Measurements from ENCODE around the gene NDUFA6. TPM values are rescaled to one million over a fixed set of nuclear protein-coding genes. Genes with fewer than 3 reads are reported as not detected.
A peak's percentile ranks its signal among the peaks of the same experiment; 100 is the strongest.

The NDUFA6 gene
- total RNA-seq, 1 donor from 2014 or later: 31.9 TPM

- intact Hi-C loops (cut with DNase I): loop anchor here (10.0 kb wide), 1 partner anchor 86 kb away; no protein-coding TSS in a partner anchor
- DNase-seq (ENCODE audit: low spot score): peak; percentile 40
- ATAC-seq: no peak
These were observed 30.1 kb downstream of the NDUFA6 start for GRCh38 chr22:42060489-42060888.

GRCh38 chr22:42056757-42057511, 33.6 kb downstream of the NDUFA6 start:
- intact Hi-C loops (cut with DNase I): no loop called here
- no peak for DNase-seq (ENCODE audit: low spot score)
- ATAC-seq: no peak

- ATAC-seq (no peak), DNase-seq (ENCODE audit: low spot score) (no peak)
- intact Hi-C loops (cut with DNase I): no loop called here
These were observed 37.8 kb downstream of the NDUFA6 start for GRCh38 chr22:42052765-42053164.

- intact Hi-C loops (cut with DNase I): no loop called here
- no peak for DNase-seq (ENCODE audit: low spot score)
- ATAC-seq: no peak
These were observed 39.9 kb downstream of the NDUFA6 start for GRCh38 chr22:42050641-42051180.

GRCh38 chr22:42041784-42042183, 48.8 kb downstream of the NDUFA6 start:
- no peak for DNase-seq (ENCODE audit: low spot score)
- intact Hi-C loops (cut with DNase I): no loop called here
- no peak for ATAC-seq

GRCh38 chr22:42039271-42039670, 51.3 kb downstream of the NDUFA6 start:
- intact Hi-C loops (cut with DNase I): no loop called here
- DNase-seq (ENCODE audit: low spot score): no peak

More at GRCh38 chr22:42039271-42039670, 51.3 kb downstream of the NDUFA6 start:
- no peak for ATAC-seq

Other genes with a start within 250 kb of the NDUFA6 start
- 0.40 TPM for gene SHISA8, start 175.7 kb downstream of the NDUFA6 start, total RNA-seq
- gene TNFRSF13C, start 164.0 kb downstream of the NDUFA6 start, total RNA-seq: 1.2 TPM
- gene CENPM, start 143.6 kb downstream of the NDUFA6 start, total RNA-seq: not detected
- 35.5 TPM for gene SEPTIN3, start 121.3 kb downstream of the NDUFA6 start, total RNA-seq
- gene WBP2NL, start 92.0 kb downstream of the NDUFA6 start, total RNA-seq: 9.4 TPM
- 17.0 TPM for gene NAGA, start 20.0 kb downstream of the NDUFA6 start, total RNA-seq
- 12.8 TPM for gene PHETA2, start 16.5 kb downstream of the NDUFA6 start, total RNA-seq
- gene SMDT1, start 11.1 kb downstream of the NDUFA6 start, total RNA-seq: 53.3 TPM
- 2.0 TPM for gene CYP2D6, start 40.0 kb upstream of the NDUFA6 start, total RNA-seq
- 46.1 TPM for gene TCF20, start 179.9 kb upstream of the NDUFA6 start, total RNA-seq